Peyer's patch (tissue), 4 donors: ENCODE measurements around the gene SH3BP5L.

Experiments
- CTCF ChIP-seq, 6 experiments: fragments of 450-650 bp in 4 of 6; fragments of 200-600 bp in 2 of 6; sonication (generic) in 1 of 6; IDR thresholded peaks; one replicate each; pipeline ENCODE4 v1.5.1; 2017 to 2019; ENCODE audit warnings: antibody characterized with exemption in 6 of 6, mild to moderate bottlenecking in 3 of 6, moderate library complexity in 1 of 6
- POLR2A ChIP-seq, 2 donors: fragments of 450-650 bp; IDR thresholded peaks; one replicate each; pipeline ENCODE4 v1.5.1; 2017; ENCODE audit warnings: antibody characterized with exemption in 2 of 2, mild to moderate bottlenecking in 2 of 2, moderate library complexity in 2 of 2

DNA sequence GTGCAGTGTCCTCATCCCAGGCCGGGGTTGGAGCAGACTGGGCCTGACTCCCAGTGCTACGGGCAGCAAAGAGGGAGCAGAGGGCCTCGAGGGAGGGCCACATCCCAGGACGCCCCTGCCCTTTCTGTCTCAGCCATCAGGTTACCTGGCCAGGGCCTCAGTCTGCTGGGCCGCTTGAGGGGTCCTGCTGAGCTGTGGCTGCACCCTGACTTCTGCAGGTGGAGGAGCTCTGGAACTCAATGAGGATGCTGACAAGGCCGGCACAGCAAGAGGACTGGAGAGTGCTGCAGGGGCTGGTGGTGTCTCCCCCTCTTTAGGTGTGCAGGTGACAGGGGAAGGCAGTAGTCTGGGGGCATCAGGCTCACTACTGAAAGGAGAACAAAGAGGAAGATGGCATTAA lies 29.9 kb upstream of the SH3BP5L start:
- TF ChIP-seq CTCF (IDR thresholded peaks at IDR 0.05) (no peak), POLR2A (IDR thresholded peaks at IDR 0.05) (no peak)
